Smooth muscle cell (in vitro differentiated cells): ENCODE data around the gene ZNF787. TPM values are rescaled to one million over a fixed set of nuclear protein-coding genes. Genes with fewer than 3 reads are reported as not detected.

Source experiments
- DNase-seq: peaks from one replicate; lab custom pipeline; 2025; ENCODE audit not compliant: unreplicated experiment; lab: John Stamatoyannopoulos, UW
- H2AFZ ChIP-seq: fragments of 200-600 bp; sonication (generic); 2 replicates; pipeline ENCODE4 v1.6.0; 2016; ENCODE audit warnings: antibody characterized with exemption, low read depth, mild to moderate bottlenecking
- H3F3A ChIP-seq: fragments of 200-600 bp; sonication (generic); 2 replicates; pipeline ENCODE4 v1.6.0; 2017; ENCODE audit warnings: antibody characterized with exemption, low read depth
- H3K27ac ChIP-seq: fragments of 200-600 bp; sonication (generic); 2 replicates; pipeline ENCODE4 v1.5.1; 2016; ENCODE audit warnings: low read depth, mild to moderate bottlenecking
- H3K27me3 ChIP-seq: fragments of 200-600 bp; sonication (generic); 2 replicates; pipeline ENCODE4 v1.6.1; 2016; ENCODE audit warnings: low read depth, mild to moderate bottlenecking
- H3K36me3 ChIP-seq: fragments of 200-600 bp; sonication (generic); 2 replicates; pipeline ENCODE4 v1.5.1; 2016; ENCODE audit warnings: low read depth
- H3K4me1 ChIP-seq: fragments of 200-600 bp; sonication (generic); 2 replicates; pipeline ENCODE4 v1.5.1; 2016; ENCODE audit warnings: low read depth
- H3K4me2 ChIP-seq: fragments of 200-600 bp; sonication (generic); 2 replicates; pipeline ENCODE4 v1.6.0; 2016; ENCODE audit warnings: mild to moderate bottlenecking
- H3K4me3 ChIP-seq: fragments of 200-600 bp; sonication (generic); 2 replicates; pipeline ENCODE4 v1.5.1; 2016; ENCODE audit warnings: mild to moderate bottlenecking
- H3K79me2 ChIP-seq: fragments of 200-600 bp; sonication (generic); 2 replicates; pipeline ENCODE4 v1.6.0; 2016; ENCODE audit warnings: low read depth, mild to moderate bottlenecking
- H3K9ac ChIP-seq: fragments of 200-600 bp; sonication (generic); 2 replicates; pipeline ENCODE4 v1.6.0; 2016; ENCODE audit warnings: low read depth
- H3K9me3 ChIP-seq: fragments of 200-600 bp; sonication (generic); replicated peaks from 2 replicates; pipeline ENCODE4 v1.5.1; 2016; ENCODE audit warnings: low read depth
- H4K20me1 ChIP-seq: fragments of 200-600 bp; sonication (generic); 2 replicates; pipeline ENCODE4 v1.6.0; 2016; ENCODE audit warnings: low read depth
- CTCF ChIP-seq: fragments of 200-600 bp; sonication (generic); IDR thresholded peaks from 2 replicates; pipeline ENCODE4 v1.5.1; 2017; ENCODE audit warnings: borderline replicate concordance, mild to moderate bottlenecking, antibody characterized with exemption; ENCODE audit not compliant: insufficient read depth, poor library complexity, severe bottlenecking
- WGBS: methylation state at CpG from one replicate; pipeline ENCODE4 v1.1.7; 2016; ENCODE audit warnings: low lambda C conversion rate; 5-methylcytosine and 5-hydroxymethylcytosine counted together
- polyA plus RNA-seq: library from polyadenylated mRNA; unstranded; fragments of >200 nt; fragmentation: Nextera tagmentation; extraction: Ambion mirVana; gene quantifications from 2 replicates; pipeline ENCODE4 v1.2.1, GENCODE V29; 2016
- total RNA-seq: library from RNA; depleted of rRNA; stranded (reverse); fragments of >200 nt; gene quantifications from 2 replicates; pipeline ENCODE4 v1.2.3, GENCODE V29; 2014

The ZNF787 gene
- total and polyA plus RNA-seq, 2 experiments from 2014 or later: 10.0 to 20.3 TPM

- H3K27ac ChIP-seq: no peak overlapping the region
- no peak overlapping the region for H3K9ac ChIP-seq
- H3K36me3 ChIP-seq: no peaks in the 10 kb centered on the region
- no peaks in the 10 kb centered on the region for H4K20me1 ChIP-seq
- TF ChIP-seq CTCF: no peak
- WGBS: 92% methylated on average over 13 of the region's 13 CpGs
- H3K4me3 ChIP-seq: no peak overlapping the region
- no peaks in the 10 kb centered on the region for H3K79me2 ChIP-seq
- no peak overlapping the region for H2AFZ ChIP-seq
- no peak overlapping the region for H3K4me2 ChIP-seq
- H3K27me3 ChIP-seq: no peaks in the 10 kb centered on the region
- no peak for DNase-seq
- no peaks in the 10 kb centered on the region for H3F3A ChIP-seq
- no peaks in the 10 kb centered on the region for H3K9me3 ChIP-seq
- no peaks in the 10 kb centered on the region for H3K4me1 ChIP-seq
These were observed 42.0 kb upstream of the ZNF787 start for GRCh38 chr19:56163097-56163496.

- H3K9ac ChIP-seq: no peak overlapping the region
- no peaks in the 10 kb centered on the region for H3K4me1 ChIP-seq
- no peaks in the 10 kb centered on the region for H3K9me3 ChIP-seq
- H3K27me3 ChIP-seq: no peaks in the 10 kb centered on the region
- no peaks in the 10 kb centered on the region for H3K79me2 ChIP-seq
- no peak for DNase-seq
- no peak overlapping the region for H3K4me2 ChIP-seq
- no peaks in the 10 kb centered on the region for H3K36me3 ChIP-seq
- no peaks in the 10 kb centered on the region for H3F3A ChIP-seq
- H2AFZ ChIP-seq: no peak overlapping the region
- no peak overlapping the region for H3K27ac ChIP-seq
- no peak for TF ChIP-seq CTCF
- WGBS: 59% methylated on average over 9 of the region's 9 CpGs
- no peaks in the 10 kb centered on the region for H4K20me1 ChIP-seq
- no peak overlapping the region for H3K4me3 ChIP-seq
These were observed 41.2 kb upstream of the ZNF787 start for GRCh38 chr19:56162258-56162657.

- Histone ChIP-seq H3K27me3 (no peaks in the 10 kb centered on the region), H3K9me3 (no peaks in the 10 kb centered on the region), H2AFZ (no peak overlapping the region), H3K79me2 (no peaks in the 10 kb centered on the region), H3K4me3 (no peak overlapping the region), H3K4me2 (no peak overlapping the region), H3K36me3 (no peaks in the 10 kb centered on the region), H3K27ac (no peak overlapping the region), H3K9ac (no peak overlapping the region), H3K4me1 (no peaks in the 10 kb centered on the region), H3F3A (no peaks in the 10 kb centered on the region), H4K20me1 (no peaks in the 10 kb centered on the region)
- no peak for DNase-seq
- WGBS: over 99% methylated on average over 11 of the region's 11 CpGs
- no peak for TF ChIP-seq CTCF
These were observed 40.4 kb upstream of the ZNF787 start for GRCh38 chr19:56161534-56161933.

- Histone ChIP-seq H2AFZ (no peak overlapping the region), H3K27me3 (no peaks in the 10 kb centered on the region), H3K36me3 (no peaks in the 10 kb centered on the region), H3K9ac (no peak overlapping the region), H3K4me1 (no peaks in the 10 kb centered on the region), H3F3A (no peaks in the 10 kb centered on the region), H3K9me3 (no peaks in the 10 kb centered on the region), H4K20me1 (peaks cover 7% of the 10 kb centered on the region), H3K4me2 (no peak overlapping the region), H3K4me3 (no peak overlapping the region), H3K27ac (no peak overlapping the region), H3K79me2 (no peaks in the 10 kb centered on the region)
- no peak for TF ChIP-seq CTCF
- DNase-seq: no peak
- WGBS: 98% methylated on average over 51 of the region's 69 CpGs
These were observed 38.7 kb upstream of the ZNF787 start for GRCh38 chr19:56159622-56160271.
